NCI-H226 (cell line): ENCODE measurements around the gene FMOD.

Source experiments
- DNase-seq: peaks from one replicate; pipeline ENCODE4 v3.0.0-alpha.2; 2015

Gene FMOD

GRCh38 chr1:203351037-203351625, at the start of gene FMOD:
Gene FMOD, minus strand, starts transcription at chr1:203351122. Its CDS starts 2,852 bp downstream, at chr1:203348270.
- DNase-seq, result no peak

GRCh38 chr1:203396595-203397194, 45.8 kb upstream of the FMOD start:
- no peak for DNase-seq

GRCh38 chr1:203395751-203396150, 44.8 kb upstream of the FMOD start:
- DNase-seq, result no peak

- no peak for DNase-seq
Measured at GRCh38 chr1:203390298-203390697, 39.4 kb upstream of the FMOD start.

- DNase-seq, result no peak
Measured at GRCh38 chr1:203388683-203389082, 37.8 kb upstream of the FMOD start.

- DNase-seq, result no peak
Measured at GRCh38 chr1:203382026-203382425, 31.1 kb upstream of the FMOD start.

GRCh38 chr1:203381151-203381751, 30.3 kb upstream of the FMOD start:
- no peak for DNase-seq

GRCh38 chr1:203380420-203381150, 29.7 kb upstream of the FMOD start:
- no peak for DNase-seq

- DNase-seq, result no peak
Measured at GRCh38 chr1:203379825-203380224, 28.9 kb upstream of the FMOD start.

- DNase-seq, result no peak
Measured at GRCh38 chr1:203378556-203379245, 27.8 kb upstream of the FMOD start.

GRCh38 chr1:203373991-203374390, 23.1 kb upstream of the FMOD start:
- no peak for DNase-seq

GRCh38 chr1:203373002-203373401, 22.1 kb upstream of the FMOD start:
- DNase-seq, result no peak

- DNase-seq, result no peak
Measured at GRCh38 chr1:203371288-203371687, 20.4 kb upstream of the FMOD start.

- DNase-seq, result no peak
Measured at GRCh38 chr1:203369666-203370065, 18.7 kb upstream of the FMOD start.

- peak; percentile 14 for DNase-seq
Measured at GRCh38 chr1:203368624-203369451, 17.9 kb upstream of the FMOD start.

GRCh38 chr1:203367057-203367456, 16.1 kb upstream of the FMOD start:
- no peak for DNase-seq

- DNase-seq, result no peak
Measured at GRCh38 chr1:203366476-203366875, 15.6 kb upstream of the FMOD start.

- no peak for DNase-seq
Measured at GRCh38 chr1:203364806-203365205, 13.9 kb upstream of the FMOD start.

- DNase-seq, result no peak
Measured at GRCh38 chr1:203364094-203364801, 13.3 kb upstream of the FMOD start.

- DNase-seq, result no peak
Measured at GRCh38 chr1:203362720-203363025, 11.8 kb upstream of the FMOD start.

- DNase-seq, result peak; percentile 75
Measured at GRCh38 chr1:203361945-203362719, 11.2 kb upstream of the FMOD start.
